ENCODE data around the gene METRN. TPM values are rescaled to one million over a fixed set of nuclear protein-coding genes. Genes with fewer than 3 reads are reported as not detected.

Gene METRN
- total and polyA plus RNA-seq, 2 donors (not counting 1 experiment from before 2014, with no cell fraction given) = 6.9 to 10.4 TPM

DNA sequence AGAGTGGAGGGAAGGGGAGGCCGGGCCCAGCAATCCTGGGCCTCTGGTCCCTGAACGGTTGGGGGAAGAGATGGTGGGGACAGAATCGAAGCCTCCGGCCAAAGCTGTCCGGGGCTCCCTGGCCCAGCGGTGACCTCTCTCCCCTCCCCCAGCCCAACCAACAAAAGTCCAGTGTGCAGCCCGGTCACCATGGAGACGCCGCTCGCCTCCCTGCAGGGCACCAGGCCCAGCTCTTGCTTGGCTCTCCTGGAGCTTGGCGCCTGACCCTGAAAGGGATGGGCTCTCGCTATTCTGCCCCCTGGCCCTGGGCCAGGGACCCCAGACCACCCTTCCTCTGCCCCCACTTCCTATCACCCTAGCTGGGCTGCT is 1.3 kb downstream of the METRN start:
- peaks cover 0 to 30% (median 12%) of the 10 kb centered on the region in 4 experiments for H3K27me3 ChIP-seq (replicated peaks in 1 of 4; ENCODE audit: control extremely low read depth in 1 of 4, control insufficient read depth in 3 of 4, insufficient read depth in 4 of 4, low read length in 3 of 4)
- H3K79me2 ChIP-seq (ENCODE audit: control insufficient read depth, insufficient read depth, low read length) = no peaks in the 10 kb centered on the region
- no peaks in the 10 kb centered on the region for H3K36me3 ChIP-seq (replicated peaks in 1 of 2; ENCODE audit: control extremely low read depth in 1 of 2, control insufficient read depth in 1 of 2, extremely low read depth in 1 of 2, insufficient read depth in 2 of 2, low read length in 1 of 2)
- peaks cover 10% of the 10 kb centered on the region for H3K27me3 Mint-ChIP-seq
- no peak overlapping the region for H3K4me3 ChIP-seq (ENCODE audit: control extremely low read depth in 1 of 5, extremely low read depth in 1 of 5, insufficient read depth in 1 of 5, low read depth in 2 of 5, low read length in 4 of 5)
- peak overlapping the region; percentile 72 for H3K4me3 Mint-ChIP-seq
- H3K27ac ChIP-seq (ENCODE audit: low read length in 2 of 2) = no peak overlapping the region
- ATAC-seq (ENCODE audit: low read depth) (no peak), DNase-seq (no peak)
- ChIA-PET CTCF (interaction anchor here (0.9 to 7.6 kb wide), 6 partner anchors 9 to 69 kb away, joined by 3 to 94 read pairs (median 8); partner anchors contain the start of genes CCDC78, CHTF18, CIAO3 and RPUSD1), POLR2A (interaction anchor here (1.4 to 2.1 kb wide), 3 partner anchors 10 to 25 kb away, joined by 4 to 11 read pairs (median 8); partner anchors contain the start of genes CCDC78 and CIAO3)
- 43% methylated on average over 10 of the region's 12 CpGs for WGBS (ENCODE audit: insufficient coverage)
- H2AFZ ChIP-seq (ENCODE audit: insufficient read depth, low read depth, low read length, poor library complexity, severe bottlenecking) = no peak overlapping the region
- H3K9me3 Mint-ChIP-seq (ENCODE audit: insufficient read depth) = no peaks in the 10 kb centered on the region
- H4K20me1 ChIP-seq (ENCODE audit: control insufficient read depth, insufficient read depth, low read length, poor library complexity, severe bottlenecking) = peaks cover 11% of the 10 kb centered on the region
- no peak overlapping the region for H3K27ac Mint-ChIP-seq
- peaks cover 13% of the 10 kb centered on the region for H3K4me1 Mint-ChIP-seq
- intact Hi-C loops (cut with micrococcal nuclease) = loop anchor here (5.0 kb wide), 1 partner anchor 256 kb away; the partner anchor contains the start of gene LMF1
- H3K9me3 ChIP-seq (ENCODE audit: control extremely low read depth in 1 of 3, control insufficient read depth in 2 of 3, insufficient read depth in 1 of 3, low read length in 2 of 3) = peaks cover 0 to 12% (median 0%) of the 10 kb centered on the region in 3 donors
- TF ChIP-seq, protein P1, sequence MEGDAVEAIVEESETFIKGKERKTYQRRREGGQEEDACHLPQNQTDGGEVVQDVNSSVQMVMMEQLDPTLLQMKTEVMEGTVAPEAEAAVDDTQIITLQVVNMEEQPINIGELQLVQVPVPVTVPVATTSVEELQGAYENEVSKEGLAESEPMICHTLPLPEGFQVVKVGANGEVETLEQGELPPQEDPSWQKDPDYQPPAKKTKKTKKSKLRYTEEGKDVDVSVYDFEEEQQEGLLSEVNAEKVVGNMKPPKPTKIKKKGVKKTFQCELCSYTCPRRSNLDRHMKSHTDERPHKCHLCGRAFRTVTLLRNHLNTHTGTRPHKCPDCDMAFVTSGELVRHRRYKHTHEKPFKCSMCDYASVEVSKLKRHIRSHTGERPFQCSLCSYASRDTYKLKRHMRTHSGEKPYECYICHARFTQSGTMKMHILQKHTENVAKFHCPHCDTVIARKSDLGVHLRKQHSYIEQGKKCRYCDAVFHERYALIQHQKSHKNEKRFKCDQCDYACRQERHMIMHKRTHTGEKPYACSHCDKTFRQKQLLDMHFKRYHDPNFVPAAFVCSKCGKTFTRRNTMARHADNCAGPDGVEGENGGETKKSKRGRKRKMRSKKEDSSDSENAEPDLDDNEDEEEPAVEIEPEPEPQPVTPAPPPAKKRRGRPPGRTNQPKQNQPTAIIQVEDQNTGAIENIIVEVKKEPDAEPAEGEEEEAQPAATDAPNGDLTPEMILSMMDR (IDR thresholded peaks at IDR 0.05) = no peak
- no peak for TF ChIP-seq EZH2 (IDR thresholded peaks at IDR 0.05; ENCODE audit: borderline replicate concordance, insufficient read depth, low read depth, low read length, poor library complexity, severe bottlenecking)
- no peak overlapping the region for H3K9ac ChIP-seq (ENCODE audit: low read length)
- peak overlapping the region; percentile 95 for H3K4me2 ChIP-seq (replicated peaks; ENCODE audit: low read depth, low read length, poor library complexity, severe bottlenecking)
- H3K4me1 ChIP-seq (ENCODE audit: control insufficient read depth in 2 of 2, insufficient read depth in 2 of 2, low read length in 2 of 2) = peaks cover 21 to 35% of the 10 kb centered on the region in 2 donors

DNA sequence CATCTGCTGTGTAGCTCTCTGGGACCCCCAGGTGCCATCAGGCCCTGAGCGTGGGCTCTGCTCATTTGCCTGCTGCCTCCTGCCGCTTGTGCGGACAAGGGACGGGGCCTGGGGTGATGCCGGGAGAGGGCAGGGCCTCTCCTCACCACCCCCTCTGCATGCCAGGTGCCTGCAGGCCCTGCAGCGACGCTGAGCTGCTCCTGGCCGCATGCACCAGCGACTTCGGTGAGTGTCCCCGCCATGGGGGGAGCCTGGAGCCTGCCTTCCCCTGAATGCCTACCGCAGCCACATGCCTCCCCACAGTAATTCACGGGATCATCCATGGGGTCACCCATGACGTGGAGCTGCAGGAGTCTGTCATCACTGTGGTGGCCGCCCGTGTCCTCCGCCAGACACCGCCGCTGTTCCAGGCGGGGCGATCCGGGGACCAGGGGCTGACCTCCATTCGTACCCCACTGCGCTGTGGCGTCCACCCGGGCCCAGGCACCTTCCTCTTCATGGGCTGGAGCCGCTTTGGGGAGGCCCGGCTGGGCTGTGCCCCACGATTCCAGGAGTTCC is 1.9 kb downstream of the METRN start:
- Mint-ChIP-seq H3K27me3 (peaks cover 8% of the 10 kb centered on the region), H3K9me3 (ENCODE audit: insufficient read depth) (no peaks in the 10 kb centered on the region), H3K4me3 (peak overlapping the region; percentile 72), H3K27ac (no peak overlapping the region), H3K4me1 (peaks cover 12% of the 10 kb centered on the region)
- no peak overlapping the region for H3K4me3 ChIP-seq (ENCODE audit: control extremely low read depth in 1 of 5, extremely low read depth in 1 of 5, insufficient read depth in 1 of 5, low read depth in 2 of 5, low read length in 4 of 5)
- no peak overlapping the region for H2AFZ ChIP-seq (ENCODE audit: insufficient read depth, low read depth, low read length, poor library complexity, severe bottlenecking)
- CTCF ChIA-PET = interaction anchor here (1.3 to 7.6 kb wide), 4 partner anchors 10 to 68 kb away, joined by 3 to 94 read pairs (median 9); partner anchors contain the start of genes CHTF18, CIAO3 and RPUSD1
- POLR2A ChIA-PET = interaction anchor here (0.8 to 1.9 kb wide), 3 partner anchors 11 to 79 kb away, joined by 3 to 8 read pairs (median 4); partner anchors contain the start of gene CIAO3
- peaks cover 0 to 15% (median 0%) of the 10 kb centered on the region in 3 donors for H3K9me3 ChIP-seq (ENCODE audit: control extremely low read depth in 1 of 3, control insufficient read depth in 2 of 3, insufficient read depth in 1 of 3, low read length in 2 of 3)
- intact Hi-C loops (cut with micrococcal nuclease) = loop anchor here (5.0 kb wide), 1 partner anchor 255 kb away; the partner anchor contains the start of gene LMF1
- DNase-seq = no peak
- ATAC-seq (ENCODE audit: low read depth) = no peak
- H3K9ac ChIP-seq (ENCODE audit: low read length) = no peak overlapping the region
- H3K4me1 ChIP-seq (ENCODE audit: control insufficient read depth in 2 of 2, insufficient read depth in 2 of 2, low read length in 2 of 2) = peaks cover 27 to 35% of the 10 kb centered on the region in 2 donors
- no peak overlapping the region for H3K27ac ChIP-seq (ENCODE audit: low read length in 2 of 2)
- TF ChIP-seq, protein P1 (IDR thresholded peaks at IDR 0.05) = no peak
- no peak for TF ChIP-seq EZH2 (IDR thresholded peaks at IDR 0.05; ENCODE audit: borderline replicate concordance, insufficient read depth, low read depth, low read length, poor library complexity, severe bottlenecking)
- no peaks in the 10 kb centered on the region for H3K79me2 ChIP-seq (ENCODE audit: control insufficient read depth, insufficient read depth, low read length)
- no peak overlapping the region for H3K4me2 ChIP-seq (replicated peaks; ENCODE audit: low read depth, low read length, poor library complexity, severe bottlenecking)
- H3K36me3 ChIP-seq (replicated peaks in 1 of 2; ENCODE audit: control extremely low read depth in 1 of 2, control insufficient read depth in 1 of 2, extremely low read depth in 1 of 2, insufficient read depth in 2 of 2, low read length in 1 of 2) = no peaks in the 10 kb centered on the region
- peaks cover 16% of the 10 kb centered on the region for H4K20me1 ChIP-seq (ENCODE audit: control insufficient read depth, insufficient read depth, low read length, poor library complexity, severe bottlenecking)
- WGBS (ENCODE audit: insufficient coverage) = 88% methylated on average over 26 of the region's 29 CpGs
- peaks cover 0 to 25% (median 10%) of the 10 kb centered on the region in 4 experiments for H3K27me3 ChIP-seq (replicated peaks in 1 of 4; ENCODE audit: control extremely low read depth in 1 of 4, control insufficient read depth in 3 of 4, insufficient read depth in 4 of 4, low read length in 3 of 4)
